ENCODE results near the gene KCNMB1. TPM values are rescaled to one million over a fixed set of nuclear protein-coding genes. Genes with fewer than 3 reads are reported as not detected.

KCNMB1 gene
- total and polyA plus RNA-seq, 2 of the 13 experiments (the other 11 are each of a cell fraction or from before 2014, with no cell fraction given), result not detected

DNA sequence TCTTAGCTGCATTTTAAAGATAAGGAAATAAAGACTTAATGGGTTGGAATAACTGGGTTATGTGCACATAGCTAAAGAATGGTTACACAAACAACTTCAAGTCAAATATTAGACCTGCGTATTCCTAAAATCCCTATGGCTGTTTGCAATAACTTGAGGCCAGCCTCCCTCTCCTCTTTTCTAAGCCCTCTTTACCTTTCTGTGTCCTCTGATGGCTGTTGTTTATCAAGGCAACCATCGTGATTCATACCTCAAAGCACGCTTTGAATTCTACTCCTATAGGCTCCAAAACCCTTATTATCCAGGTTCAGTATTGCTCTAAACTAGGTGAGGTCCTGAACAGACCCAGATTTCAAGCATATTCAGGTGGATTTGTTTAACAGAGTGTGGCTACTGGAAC lies 46.0 kb downstream of the KCNMB1 start:
- POLR2A ChIA-PET, result no interaction called here
- Histone ChIP-seq H3K4me1 (ENCODE audit: insufficient read depth, low read length) (no peaks in the 10 kb centered on the region), H3K4me2 (ENCODE audit: low read depth, low read length) (no peak overlapping the region), H2AFZ (ENCODE audit: low read length) (no peak overlapping the region), H3K79me2 (ENCODE audit: insufficient read depth, low read length) (no peaks in the 10 kb centered on the region), H3K27ac (ENCODE audit: extremely low read length, insufficient read depth, low read length) (no peak overlapping the region), H3K9me3 (ENCODE audit: low read length) (no peaks in the 10 kb centered on the region), H3K9ac (ENCODE audit: insufficient read depth, low read depth, low read length) (no peak overlapping the region), H4K20me1 (ENCODE audit: insufficient read depth, low read length) (no peaks in the 10 kb centered on the region), H3K4me3 (replicated peaks in 1 of 3; ENCODE audit: insufficient read depth in 1 of 3, low read depth in 2 of 3, low read length in 3 of 3) (no peak overlapping the region), H3K36me3 (replicated peaks in 1 of 2; ENCODE audit: control insufficient read depth in 1 of 2, insufficient read depth in 2 of 2, low read length in 2 of 2) (no peaks in the 10 kb centered on the region), H3K27me3 (ENCODE audit: control insufficient read depth in 1 of 2, insufficient read depth in 2 of 2, low read length in 2 of 2) (peaks cover 0 to 17% of the 10 kb centered on the region in 2 experiments; a peak in 3 of 5 replicates)
- 17% methylated on average over 3 of the region's 3 CpGs for WGBS (ENCODE audit: low lambda C conversion rate)
- intact Hi-C loops (cut with micrococcal nuclease; ENCODE audit: unreplicated experiment), result no loop called here
- no peak for TF ChIP-seq TBP (CRISPR knock-in tag; IDR thresholded peaks at IDR 0.05)
- no peak for TF ChIP-seq MTF2 (CRISPR knock-in tag; IDR thresholded peaks at IDR 0.05; ENCODE audit: borderline replicate concordance)
- TF ChIP-seq CBX2 (IDR thresholded peaks at IDR 0.05; ENCODE audit: low read depth, low read length), result no peak
- TF ChIP-seq CBX2 (CRISPR knock-in tag; IDR thresholded peaks at IDR 0.05; ENCODE audit: low read depth), result no peak
- no peak for TF ChIP-seq ZNF180 (CRISPR knock-in tag; IDR thresholded peaks at IDR 0.05; ENCODE audit: borderline replicate concordance, low read depth)
- TF ChIP-seq HMGA1 (CRISPR knock-in tag; conservative IDR thresholded peaks at IDR 0.05), result no peak
- no peak for TF ChIP-seq GATA4 (IDR thresholded peaks at IDR 0.05; ENCODE audit: borderline replicate concordance, low read depth)
- TF ChIP-seq HES4 (CRISPR knock-in tag; IDR thresholded peaks at IDR 0.05; ENCODE audit: borderline replicate concordance), result no peak
- TF ChIP-seq MED1 (CRISPR knock-in tag; IDR thresholded peaks at IDR 0.05), result no peak
- TF ChIP-seq MED13 (CRISPR knock-in tag; IDR thresholded peaks at IDR 0.05), result no peak
- no peak for TF ChIP-seq DMAP1 (CRISPR knock-in tag; IDR thresholded peaks at IDR 0.05)
- TF ChIP-seq, protein P1, sequence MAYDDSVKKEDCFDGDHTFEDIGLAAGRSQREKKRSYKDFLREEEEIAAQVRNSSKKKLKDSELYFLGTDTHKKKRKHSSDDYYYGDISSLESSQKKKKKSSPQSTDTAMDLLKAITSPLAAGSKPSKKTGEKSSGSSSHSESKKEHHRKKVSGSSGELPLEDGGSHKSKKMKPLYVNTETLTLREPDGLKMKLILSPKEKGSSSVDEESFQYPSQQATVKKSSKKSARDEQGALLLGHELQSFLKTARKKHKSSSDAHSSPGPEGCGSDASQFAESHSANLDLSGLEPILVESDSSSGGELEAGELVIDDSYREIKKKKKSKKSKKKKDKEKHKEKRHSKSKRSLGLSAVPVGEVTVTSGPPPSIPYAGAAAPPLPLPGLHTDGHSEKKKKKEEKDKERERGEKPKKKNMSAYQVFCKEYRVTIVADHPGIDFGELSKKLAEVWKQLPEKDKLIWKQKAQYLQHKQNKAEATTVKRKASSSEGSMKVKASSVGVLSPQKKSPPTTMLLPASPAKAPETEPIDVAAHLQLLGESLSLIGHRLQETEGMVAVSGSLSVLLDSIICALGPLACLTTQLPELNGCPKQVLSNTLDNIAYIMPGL (CRISPR knock-in tag; IDR thresholded peaks at IDR 0.05; ENCODE audit: borderline replicate concordance in 1 of 2, low read depth in 1 of 2), result no peak
- no peak for TF ChIP-seq ZFP36L2 (CRISPR knock-in tag; IDR thresholded peaks at IDR 0.05)
- no TSS peak for BruUV-seq (replicated peaks)
- in situ Hi-C loops (cut with HindIII; ENCODE audit: extremely low pct_ligation_motif_present, low pct_unique_long_range_greater_than_20kb), result no loop called here
- no peak for FAIRE-seq
- CTCF ChIA-PET (ENCODE audit: low intra/inter-chr PET ratio, low total read pairs), result no interaction called here
- no peak for DNase-seq (ENCODE audit: low spot score)
- ATAC-seq, result no peak
